Measurements from ENCODE around the gene MMP11.

The MMP11 gene

GRCh38 chr22:23769321-23769965, 3.2 kb upstream of the MMP11 start:
- Histone ChIP-seq H4K20me1 (ENCODE audit: insufficient read depth, low read length) (peaks cover 9% of the 10 kb centered on the region), H3K4me3 (ENCODE audit: low read length) (peak overlapping the region; percentile 0), H3K4me1 (ENCODE audit: low read length) (peaks cover 39% of the 10 kb centered on the region), H3K4me2 (ENCODE audit: low read length) (peak overlapping the region; percentile 96), H3K36me3 (replicated peaks; ENCODE audit: low read depth, low read length) (peaks cover 14% of the 10 kb centered on the region), H3K27ac (ENCODE audit: low read length) (peak overlapping the region; percentile 34; the same call in 1 of the 2 replicates), H2AFZ (ENCODE audit: low read depth, low read length) (0 out of 2 replicates have a peak overlapping the region, but pooled peaks have one; percentile 2), H3K9ac (ENCODE audit: low read length) (no peak overlapping the region), H3K79me2 (ENCODE audit: low read length) (peaks cover 27% of the 10 kb centered on the region), H3K27me3 (ENCODE audit: low read depth, low read length) (peaks cover 6% of the 10 kb centered on the region), H3K9me3 (ENCODE audit: insufficient read depth, low read length) (no peaks in the 10 kb centered on the region)
- TF ChIP-seq CTCF (IDR thresholded peaks at IDR 0.05; ENCODE audit: low read depth, low read length) (no peak), EZH2phosphoT487 (IDR thresholded peaks at IDR 0.05; ENCODE audit: low read depth) (no peak)

- Histone ChIP-seq H3K79me2 (ENCODE audit: low read length) (peaks cover 9% of the 10 kb centered on the region), H3K4me1 (ENCODE audit: low read length) (peaks cover 34% of the 10 kb centered on the region), H3K27ac (ENCODE audit: low read length) (no peak overlapping the region), H2AFZ (ENCODE audit: low read depth, low read length) (peak overlapping the region; percentile 83; the same call in 1 of the 2 replicates), H4K20me1 (ENCODE audit: insufficient read depth, low read length) (no peaks in the 10 kb centered on the region), H3K27me3 (ENCODE audit: low read depth, low read length) (peaks cover 6% of the 10 kb centered on the region), H3K36me3 (replicated peaks; ENCODE audit: low read depth, low read length) (no peaks in the 10 kb centered on the region), H3K4me2 (ENCODE audit: low read length) (peak overlapping the region; percentile 94), H3K9ac (ENCODE audit: low read length) (peak overlapping the region; percentile 71), H3K9me3 (ENCODE audit: insufficient read depth, low read length) (no peaks in the 10 kb centered on the region), H3K4me3 (ENCODE audit: low read length) (peak overlapping the region; percentile 77)
- TF ChIP-seq EZH2phosphoT487 (IDR thresholded peaks at IDR 0.05; ENCODE audit: low read depth): no peak
- no peak for TF ChIP-seq CTCF (IDR thresholded peaks at IDR 0.05; ENCODE audit: low read depth, low read length)
Observed at GRCh38 chr22:23772315-23772648, 367 bp upstream of the MMP11 start.

- no peaks in the 10 kb centered on the region for H4K20me1 ChIP-seq (ENCODE audit: insufficient read depth, low read length)
- no peaks in the 10 kb centered on the region for H3K79me2 ChIP-seq (ENCODE audit: low read length)
- no peaks in the 10 kb centered on the region for H3K9me3 ChIP-seq (ENCODE audit: insufficient read depth, low read length)
- H3K4me2 ChIP-seq (ENCODE audit: low read length): peak overlapping the region; percentile 92
- peaks cover 29% of the 10 kb centered on the region for H3K4me1 ChIP-seq (ENCODE audit: low read length)
- H3K4me3 ChIP-seq (ENCODE audit: low read length): peak overlapping the region; percentile 77
- H3K36me3 ChIP-seq (replicated peaks; ENCODE audit: low read depth, low read length): no peaks in the 10 kb centered on the region
- H3K9ac ChIP-seq (ENCODE audit: low read length): peak overlapping the region; percentile 60
- no peak for TF ChIP-seq CTCF (IDR thresholded peaks at IDR 0.05; ENCODE audit: low read depth, low read length)
- no peak for TF ChIP-seq EZH2phosphoT487 (IDR thresholded peaks at IDR 0.05; ENCODE audit: low read depth)
- no peak overlapping the region for H3K27ac ChIP-seq (ENCODE audit: low read length)
- peaks cover 6% of the 10 kb centered on the region for H3K27me3 ChIP-seq (ENCODE audit: low read depth, low read length)
- no peak overlapping the region; the same call in 1 of the 2 replicates for H2AFZ ChIP-seq (ENCODE audit: low read depth, low read length)
Observed at GRCh38 chr22:23773483-23774113, 949 bp downstream of the MMP11 start.

- Histone ChIP-seq H2AFZ (ENCODE audit: low read depth, low read length) (no peak overlapping the region), H3K4me2 (ENCODE audit: low read length) (no peak overlapping the region), H3K79me2 (ENCODE audit: low read length) (no peaks in the 10 kb centered on the region)
Observed at GRCh38 chr22:23774114-23774921, 1.7 kb downstream of the MMP11 start.

More at GRCh38 chr22:23774114-23774921, 1.7 kb downstream of the MMP11 start:
- no peaks in the 10 kb centered on the region for H3K36me3 ChIP-seq (replicated peaks; ENCODE audit: low read depth, low read length)
- H3K9me3 ChIP-seq (ENCODE audit: insufficient read depth, low read length): no peaks in the 10 kb centered on the region
- no peaks in the 10 kb centered on the region for H4K20me1 ChIP-seq (ENCODE audit: insufficient read depth, low read length)
- no peak overlapping the region for H3K4me3 ChIP-seq (ENCODE audit: low read length)
- no peak overlapping the region for H3K27ac ChIP-seq (ENCODE audit: low read length)
- peaks cover 22% of the 10 kb centered on the region for H3K4me1 ChIP-seq (ENCODE audit: low read length)
- TF ChIP-seq EZH2phosphoT487 (IDR thresholded peaks at IDR 0.05; ENCODE audit: low read depth) (no peak), CTCF (IDR thresholded peaks at IDR 0.05; ENCODE audit: low read depth, low read length) (no peak)
- peaks cover 6% of the 10 kb centered on the region for H3K27me3 ChIP-seq (ENCODE audit: low read depth, low read length)
- no peak overlapping the region for H3K9ac ChIP-seq (ENCODE audit: low read length)
